Activated naive CD8-positive, alpha-beta T cell treated with anti-CD3 and anti-CD28 coated beads, Interleukin-2, amount 10 ng/mL, durations not matched to agents 7 days and 5 days (primary cell): Measurements from ENCODE around the gene EPOP. TPM values are rescaled to one million over a fixed set of nuclear protein-coding genes. Genes with fewer than 3 reads are reported as not detected.

Experiments used
- ATAC-seq: fragments of 150-1000 bp; cut with Tn5 transposase; one replicate; pipeline ENCODE4 v1.10.0; 2021; ENCODE audit warnings: low read depth, moderate library complexity
- POLR2A ChIA-PET: fragments of 350-600 bp; sonication (Branson Sonifier 250); formaldehyde crosslinking; loops from one replicate; lab custom pipeline; 2021; ENCODE audit warnings: antibody characterized with exemption; lab: Charles Lee
- DNase-seq: peaks from one replicate; pipeline ENCODE4 v3.0.0; 2021
- H3K27ac Mint-ChIP-seq: one replicate; pipeline ENCODE4 v1.8.0; 2022; ENCODE audit warnings: mild to moderate bottlenecking, mixed read lengths
- H3K27me3 Mint-ChIP-seq: one replicate; pipeline ENCODE4 v1.8.0; 2022; ENCODE audit warnings: mild to moderate bottlenecking, moderate library complexity, mixed read lengths
- H3K36me3 Mint-ChIP-seq: one replicate; pipeline ENCODE4 v1.8.0; 2021; ENCODE audit warnings: mild to moderate bottlenecking, mixed read lengths
- H3K4me1 Mint-ChIP-seq: one replicate; pipeline ENCODE4 v1.8.0; 2021; ENCODE audit warnings: mixed read lengths
- H3K4me3 Mint-ChIP-seq: one replicate; pipeline ENCODE4 v1.8.0; 2022; ENCODE audit warnings: mild to moderate bottlenecking, moderate library complexity, mixed read lengths
- H3K9me3 Mint-ChIP-seq: one replicate; pipeline ENCODE4 v1.8.0; 2021; ENCODE audit warnings: mixed read lengths
- total RNA-seq, 2 experiments: library from RNA; stranded (reverse); gene quantifications; one replicate each; pipeline ENCODE4 v1.2.3, GENCODE V29; 2021

The EPOP gene
- total RNA-seq, 2 experiments from 2014 or later: 7.2 TPM

GRCh38 chr17:38681096-38681495, 6.3 kb upstream of the EPOP start:
- no peak for DNase-seq
- POLR2A ChIA-PET: interaction anchor here (0.5 kb wide), 1 partner anchor 295 kb away, joined by 3 read pairs; no protein-coding TSS in a partner anchor
- H3K36me3 Mint-ChIP-seq: no peaks in the 10 kb centered on the region

GRCh38 chr17:38677819-38678218, 3.1 kb upstream of the EPOP start:
- DNase-seq: no peak
- no peaks in the 10 kb centered on the region for H3K9me3 Mint-ChIP-seq
- POLR2A ChIA-PET: interaction anchor here (0.6 to 4.8 kb wide), 7 partner anchors 19 to 58 kb away, joined by 3 to 44 read pairs (median 10); partner anchors contain the start of gene MLLT6
- H3K4me1 Mint-ChIP-seq: peaks cover 21% of the 10 kb centered on the region
- H3K27ac Mint-ChIP-seq: no peak overlapping the region
- H3K27me3 Mint-ChIP-seq: peaks cover 2% of the 10 kb centered on the region
- no peak overlapping the region for H3K4me3 Mint-ChIP-seq
- ATAC-seq: no peak
- H3K36me3 Mint-ChIP-seq: no peaks in the 10 kb centered on the region

More at GRCh38 chr17:38681096-38681495, 6.3 kb upstream of the EPOP start:
- no peaks in the 10 kb centered on the region for H3K9me3 Mint-ChIP-seq
- H3K4me1 Mint-ChIP-seq: peaks cover 12% of the 10 kb centered on the region
- no peak overlapping the region for H3K4me3 Mint-ChIP-seq
- no peak for ATAC-seq
- H3K27ac Mint-ChIP-seq: no peak overlapping the region
- peaks cover 7% of the 10 kb centered on the region for H3K27me3 Mint-ChIP-seq

DNA sequence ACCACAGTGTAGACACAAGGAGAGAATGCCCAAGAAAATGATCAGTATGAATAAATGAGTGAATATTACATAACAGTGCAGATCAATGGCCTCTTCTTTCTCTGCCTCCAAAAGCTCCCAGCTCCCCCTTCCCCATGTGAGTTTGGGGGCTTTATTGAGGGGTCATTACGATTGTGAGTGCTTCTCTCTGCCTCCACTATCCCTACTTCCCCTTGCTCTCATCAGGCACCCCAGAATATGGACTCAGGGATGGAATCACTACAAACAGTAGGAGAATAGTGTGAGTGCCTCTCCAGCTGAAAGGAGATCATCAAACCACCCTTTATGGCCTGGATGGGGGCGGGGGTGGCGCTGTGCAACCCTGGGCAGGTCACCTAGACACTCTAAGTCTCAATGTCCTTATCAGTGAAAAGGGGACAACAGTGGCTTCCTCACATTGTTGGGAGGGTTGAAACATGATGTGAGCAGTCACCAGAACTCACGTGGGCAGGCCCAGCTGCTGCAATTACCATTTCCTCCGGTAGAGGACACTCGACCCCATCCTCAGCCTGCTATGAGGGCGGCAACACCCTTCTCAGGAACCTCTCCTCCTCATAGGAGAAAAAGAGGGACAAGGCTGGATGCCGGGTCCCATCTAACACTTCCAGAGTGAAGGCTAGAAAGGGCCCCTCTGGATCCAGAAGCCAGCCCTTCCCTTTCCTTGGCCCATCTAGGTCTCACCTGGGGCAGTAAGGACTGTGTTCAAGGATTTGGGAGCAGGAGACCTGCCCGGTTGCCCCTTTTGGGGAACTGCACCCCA, 2.1 kb upstream of the EPOP start:
- POLR2A ChIA-PET: interaction anchor here (1.1 to 4.8 kb wide), 7 partner anchors 25 to 59 kb away, joined by 3 to 44 read pairs (median 12); partner anchors contain the start of genes CISD3 and MLLT6
- Mint-ChIP-seq H3K36me3 (no peaks in the 10 kb centered on the region), H3K27ac (peak overlapping the region; percentile 58), H3K9me3 (no peaks in the 10 kb centered on the region), H3K27me3 (peaks cover 8% of the 10 kb centered on the region), H3K4me1 (peaks cover 27% of the 10 kb centered on the region), H3K4me3 (no peak overlapping the region)
- ATAC-seq (peak; percentile 38), DNase-seq (peak; percentile 84)

- POLR2A ChIA-PET: interaction anchor here (1.0 to 1.5 kb wide), 3 partner anchors 27 to 115 kb away, joined by 3 to 7 read pairs (median 4); no protein-coding TSS in a partner anchor
These were observed 576 bp downstream of the EPOP start for GRCh38 chr17:38674014-38674748.

GRCh38 chr17:38673707-38674013, 1.1 kb downstream of the EPOP start:
- no peak for ATAC-seq
- Mint-ChIP-seq H3K4me1 (peaks cover 31% of the 10 kb centered on the region), H3K4me3 (no peak overlapping the region), H3K27me3 (peaks cover 37% of the 10 kb centered on the region), H3K27ac (no peak overlapping the region), H3K36me3 (peaks cover 2% of the 10 kb centered on the region), H3K9me3 (no peaks in the 10 kb centered on the region)
- POLR2A ChIA-PET: interaction anchor here (1.0 kb wide), 1 partner anchor 55 kb away, joined by 3 read pairs; no protein-coding TSS in a partner anchor
- DNase-seq: no peak

More at GRCh38 chr17:38674014-38674748, 576 bp downstream of the EPOP start:
- Mint-ChIP-seq H3K27ac (no peak overlapping the region), H3K27me3 (peaks cover 32% of the 10 kb centered on the region), H3K9me3 (no peaks in the 10 kb centered on the region), H3K4me1 (peaks cover 31% of the 10 kb centered on the region), H3K4me3 (peak overlapping the region; percentile 39), H3K36me3 (peaks cover 2% of the 10 kb centered on the region)
- ATAC-seq: peak; percentile 21
- peak; percentile 71 for DNase-seq

GRCh38 chr17:38672788-38673706, 1.7 kb downstream of the EPOP start:
- H3K27ac Mint-ChIP-seq: no peak overlapping the region
- POLR2A ChIA-PET: interaction anchor here (1.0 kb wide), 1 partner anchor 55 kb away, joined by 3 read pairs; no protein-coding TSS in a partner anchor
- ATAC-seq: no peak
- peaks cover 2% of the 10 kb centered on the region for H3K36me3 Mint-ChIP-seq
- H3K4me1 Mint-ChIP-seq: peaks cover 31% of the 10 kb centered on the region
- peak overlapping the region; percentile 61 for H3K4me3 Mint-ChIP-seq
- no peaks in the 10 kb centered on the region for H3K9me3 Mint-ChIP-seq
- DNase-seq: no peak
- H3K27me3 Mint-ChIP-seq: peaks cover 43% of the 10 kb centered on the region

DNA sequence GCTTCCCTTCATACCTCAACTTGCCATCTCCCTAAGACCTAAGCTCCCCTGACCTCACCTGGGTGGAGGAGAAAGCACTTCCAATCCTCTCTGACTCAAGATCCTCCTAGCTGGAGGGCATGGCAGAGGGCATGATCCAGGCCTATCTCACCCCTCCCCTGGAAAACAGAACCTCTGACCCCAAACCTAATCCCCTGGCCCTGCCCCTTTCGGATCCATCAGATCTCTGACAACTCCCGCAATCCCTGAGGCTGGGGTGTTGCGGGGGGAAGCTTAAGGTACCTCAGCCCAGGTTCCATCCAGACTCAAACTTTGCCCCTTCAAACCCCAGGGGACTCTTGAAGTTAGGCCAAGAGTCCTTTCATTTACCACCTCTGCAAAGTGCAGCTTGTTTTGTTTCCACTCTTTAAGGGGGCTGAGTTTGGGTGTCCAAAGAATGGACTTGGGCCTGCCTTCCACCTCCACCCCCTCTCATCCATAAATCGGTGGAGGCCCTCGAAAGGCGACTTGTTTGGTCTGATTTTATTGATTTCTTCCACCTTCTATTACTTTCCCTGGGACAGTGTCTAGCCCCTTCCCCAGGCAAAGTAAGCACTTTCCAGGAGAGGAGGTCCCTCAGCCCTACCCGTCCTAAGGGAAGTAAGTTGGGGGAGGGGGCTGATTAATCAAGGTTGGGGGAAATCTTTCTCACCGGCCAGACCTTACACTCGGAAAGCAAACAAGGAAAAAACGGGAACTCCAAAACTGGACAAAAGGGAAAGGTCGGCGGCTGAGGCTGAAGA, 2.6 kb downstream of the EPOP start:
- peaks cover 48% of the 10 kb centered on the region for H3K27me3 Mint-ChIP-seq
- H3K9me3 Mint-ChIP-seq: no peaks in the 10 kb centered on the region
- H3K27ac Mint-ChIP-seq: no peak overlapping the region
- H3K4me1 Mint-ChIP-seq: peaks cover 29% of the 10 kb centered on the region
- POLR2A ChIA-PET: no interaction called here
- H3K36me3 Mint-ChIP-seq: peaks cover 2% of the 10 kb centered on the region
- no peak for ATAC-seq
- DNase-seq: no peak
- peak overlapping the region; percentile 31 for H3K4me3 Mint-ChIP-seq

- POLR2A ChIA-PET: interaction anchor here (1.7 kb wide), 1 partner anchor 112 kb away, joined by 3 read pairs; no protein-coding TSS in a partner anchor
- Mint-ChIP-seq H3K27me3 (peaks cover 50% of the 10 kb centered on the region), H3K36me3 (peaks cover 2% of the 10 kb centered on the region), H3K27ac (no peak overlapping the region), H3K9me3 (no peaks in the 10 kb centered on the region), H3K4me1 (peaks cover 13% of the 10 kb centered on the region), H3K4me3 (no peak overlapping the region)
- ATAC-seq (no peak), DNase-seq (no peak)
These were observed 5.2 kb downstream of the EPOP start for GRCh38 chr17:38669520-38669919.

DNA sequence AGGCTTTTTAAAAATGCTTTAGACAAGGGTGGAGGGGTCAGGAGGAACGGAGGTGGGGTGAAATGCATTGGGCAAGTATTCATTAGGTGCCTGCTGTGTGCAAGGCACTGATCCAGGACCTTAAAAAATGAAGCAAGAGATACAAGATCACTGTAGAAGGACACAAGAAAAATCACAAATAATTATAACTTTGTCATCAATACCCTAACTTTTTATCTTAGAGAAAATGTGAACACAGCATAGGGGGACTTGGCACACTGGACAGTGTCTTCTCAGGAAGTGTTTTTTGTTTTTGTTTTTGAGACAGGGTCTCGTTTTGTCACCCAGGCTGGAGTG, 7.0 kb downstream of the EPOP start:
- Mint-ChIP-seq H3K36me3 (peaks cover 2% of the 10 kb centered on the region), H3K27me3 (peaks cover 52% of the 10 kb centered on the region), H3K4me3 (no peak overlapping the region), H3K9me3 (no peaks in the 10 kb centered on the region), H3K4me1 (peaks cover 12% of the 10 kb centered on the region), H3K27ac (no peak overlapping the region)
- POLR2A ChIA-PET: interaction anchor here (0.8 to 2.1 kb wide), 3 partner anchors 108 to 112 kb away, joined by 5 to 8 read pairs (median 7); no protein-coding TSS in a partner anchor
- ATAC-seq: no peak
- DNase-seq: no peak

DNA sequence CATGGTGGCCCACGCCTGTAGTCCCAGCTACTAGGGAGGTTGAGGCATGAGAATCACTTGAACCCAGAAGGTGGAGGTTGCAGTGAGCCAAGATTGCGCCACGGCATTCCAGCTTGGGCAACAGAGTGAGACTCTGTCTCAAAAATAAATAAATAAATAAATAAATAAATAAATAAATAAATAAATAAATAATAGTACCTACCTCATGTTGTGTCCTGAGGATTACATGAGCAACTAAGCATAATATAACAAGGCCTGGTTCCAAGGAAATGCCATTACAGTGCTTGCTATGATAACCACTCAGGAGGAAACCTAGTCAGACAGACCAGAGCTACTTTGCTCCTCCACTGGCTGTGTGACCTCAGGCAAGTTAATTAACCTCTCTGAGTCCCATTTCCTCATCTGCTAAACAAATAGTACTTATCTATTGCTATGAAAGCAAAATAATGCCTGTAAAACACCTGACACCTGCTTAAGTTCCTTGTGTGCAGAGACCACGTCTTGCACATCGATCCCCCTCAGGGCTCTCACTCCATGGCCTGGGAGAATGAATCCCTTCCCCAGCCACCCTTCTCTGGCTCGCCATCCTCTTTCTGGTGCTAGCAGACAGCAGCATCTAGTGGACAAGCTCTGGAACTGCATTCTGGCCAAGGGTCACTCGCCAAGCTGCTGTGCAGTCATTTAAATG, 7.5 kb downstream of the EPOP start:
- peaks cover 49% of the 10 kb centered on the region for H3K27me3 Mint-ChIP-seq
- ATAC-seq (no peak), DNase-seq (peak; percentile 55)
- no peak overlapping the region for H3K27ac Mint-ChIP-seq
- POLR2A ChIA-PET: interaction anchor here (0.8 to 2.1 kb wide), 3 partner anchors 108 to 112 kb away, joined by 5 to 8 read pairs (median 7); no protein-coding TSS in a partner anchor
- H3K9me3 Mint-ChIP-seq: no peaks in the 10 kb centered on the region
- H3K4me1 Mint-ChIP-seq: peaks cover 9% of the 10 kb centered on the region
- H3K4me3 Mint-ChIP-seq: no peak overlapping the region
- H3K36me3 Mint-ChIP-seq: peaks cover 2% of the 10 kb centered on the region

DNA sequence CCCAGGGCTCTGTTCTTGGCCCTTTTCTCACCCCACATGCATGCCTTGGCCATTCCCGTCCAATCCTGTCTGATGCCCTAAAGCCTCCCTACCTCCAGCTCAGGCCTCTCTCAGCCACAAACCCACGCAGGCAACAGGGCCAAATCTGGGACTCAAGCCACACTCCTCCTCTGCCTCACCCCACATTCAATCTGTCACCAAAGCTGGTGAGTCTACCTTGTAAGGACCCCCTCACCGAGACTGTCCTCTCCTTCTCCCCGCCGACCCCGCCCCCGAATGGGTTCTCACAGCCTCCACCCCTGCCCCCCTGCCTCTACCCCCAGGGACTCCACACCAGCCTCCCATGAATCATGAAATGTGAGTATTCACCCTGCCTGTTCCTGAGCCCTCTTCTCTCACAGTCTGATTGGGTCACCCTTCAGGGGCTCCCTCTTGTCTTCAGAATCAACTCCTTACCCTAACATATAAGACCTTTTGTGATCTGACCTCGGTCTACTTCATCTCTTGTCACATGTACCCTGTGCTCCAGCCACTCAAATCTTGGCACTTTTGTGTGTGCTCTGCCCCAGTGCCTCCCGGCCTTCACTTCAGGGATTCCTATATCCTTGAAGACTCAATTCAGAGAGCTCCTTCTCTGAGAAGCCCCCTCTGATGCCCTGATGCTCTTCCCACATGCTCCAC, 10.7 kb downstream of the EPOP start:
- no peaks in the 10 kb centered on the region for H3K36me3 Mint-ChIP-seq
- H3K27ac Mint-ChIP-seq: no peak overlapping the region
- POLR2A ChIA-PET: no interaction called here
- no peaks in the 10 kb centered on the region for H3K9me3 Mint-ChIP-seq
- no peak overlapping the region for H3K4me3 Mint-ChIP-seq
- DNase-seq (no peak), ATAC-seq (no peak)
- H3K27me3 Mint-ChIP-seq: peaks cover 25% of the 10 kb centered on the region
- peaks cover 2% of the 10 kb centered on the region for H3K4me1 Mint-ChIP-seq
